NT2/D1 (cell line): ENCODE results near the gene PPP1R26.

Source experiments
- DNase-seq: peaks from one replicate; pipeline ENCODE4 v3.0.0-alpha.2; 2011; ENCODE audit warnings: low read depth, low spot score
- H3K27me3 ChIP-seq: 2 replicates; pipeline ENCODE4 v1.6.0; 2011; ENCODE audit warnings: mild to moderate bottlenecking; ENCODE audit not compliant: insufficient read length, insufficient read depth
- H3K36me3 ChIP-seq: 2 replicates; pipeline ENCODE4 v1.6.1; 2011; ENCODE audit warnings: mild to moderate bottlenecking, low read length, mixed read lengths; ENCODE audit not compliant: insufficient read depth, insufficient read length
- H3K4me1 ChIP-seq: 2 replicates; pipeline ENCODE4 v1.5.1; 2011; ENCODE audit not compliant: insufficient read depth, insufficient read length
- H3K4me3 ChIP-seq: 2 replicates; pipeline ENCODE4 v1.5.1; 2011; ENCODE audit warnings: low read depth; ENCODE audit not compliant: insufficient read length
- H3K9ac ChIP-seq: 2 replicates; pipeline ENCODE4 v1.6.0; 2011; ENCODE audit warnings: low read depth; ENCODE audit not compliant: insufficient read length
- H3K9me3 ChIP-seq: 2 replicates; pipeline ENCODE4 v1.5.1; 2011; ENCODE audit warnings: mild to moderate bottlenecking, low read length; ENCODE audit not compliant: insufficient read depth
- SUZ12 ChIP-seq: IDR thresholded peaks from 2 replicates; pipeline ENCODE4 v1.6.1; 2011; ENCODE audit not compliant: insufficient read length, insufficient read depth; ENCODE audit errors: extremely low read depth
- YY1 ChIP-seq: IDR thresholded peaks from 2 replicates; pipeline ENCODE4 v1.6.1; 2011; ENCODE audit not compliant: insufficient read length, insufficient read depth
- ZNF274 ChIP-seq: IDR thresholded peaks from 2 replicates; pipeline ENCODE4 v1.6.1; 2011; ENCODE audit warnings: mild to moderate bottlenecking, low read depth, low read length

The PPP1R26 gene

DNA sequence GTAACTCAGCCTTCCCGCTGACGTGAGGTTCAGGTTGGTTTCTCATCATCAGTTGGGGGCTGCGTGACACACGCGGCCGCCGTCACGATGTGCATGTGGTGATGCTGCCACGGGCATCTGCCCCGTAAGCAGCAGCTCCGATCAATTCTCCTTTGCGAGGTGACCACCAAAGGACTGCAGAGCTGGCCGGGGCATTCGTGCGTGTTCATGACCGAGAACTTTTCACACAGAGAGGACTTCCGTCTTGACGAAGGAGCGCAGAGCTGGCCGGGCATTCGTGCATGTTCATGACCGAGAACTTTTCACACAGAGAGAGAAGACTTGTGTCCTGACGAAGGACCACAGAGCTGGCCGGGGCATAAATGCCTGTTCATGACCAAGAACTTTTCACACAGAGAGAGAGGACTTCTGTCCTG lies 37.8 kb downstream of the PPP1R26 start:
- TF ChIP-seq YY1 (no peak), SUZ12 (no peak), ZNF274 (no peak)
- Histone ChIP-seq H3K9ac (no peak overlapping the region), H3K4me1 (peaks cover 2% of the 10 kb centered on the region), H3K9me3 (no peaks in the 10 kb centered on the region), H3K36me3 (no peaks in the 10 kb centered on the region), H3K27me3 (no peaks in the 10 kb centered on the region), H3K4me3 (no peak overlapping the region)
- DNase-seq, result no peak

DNA sequence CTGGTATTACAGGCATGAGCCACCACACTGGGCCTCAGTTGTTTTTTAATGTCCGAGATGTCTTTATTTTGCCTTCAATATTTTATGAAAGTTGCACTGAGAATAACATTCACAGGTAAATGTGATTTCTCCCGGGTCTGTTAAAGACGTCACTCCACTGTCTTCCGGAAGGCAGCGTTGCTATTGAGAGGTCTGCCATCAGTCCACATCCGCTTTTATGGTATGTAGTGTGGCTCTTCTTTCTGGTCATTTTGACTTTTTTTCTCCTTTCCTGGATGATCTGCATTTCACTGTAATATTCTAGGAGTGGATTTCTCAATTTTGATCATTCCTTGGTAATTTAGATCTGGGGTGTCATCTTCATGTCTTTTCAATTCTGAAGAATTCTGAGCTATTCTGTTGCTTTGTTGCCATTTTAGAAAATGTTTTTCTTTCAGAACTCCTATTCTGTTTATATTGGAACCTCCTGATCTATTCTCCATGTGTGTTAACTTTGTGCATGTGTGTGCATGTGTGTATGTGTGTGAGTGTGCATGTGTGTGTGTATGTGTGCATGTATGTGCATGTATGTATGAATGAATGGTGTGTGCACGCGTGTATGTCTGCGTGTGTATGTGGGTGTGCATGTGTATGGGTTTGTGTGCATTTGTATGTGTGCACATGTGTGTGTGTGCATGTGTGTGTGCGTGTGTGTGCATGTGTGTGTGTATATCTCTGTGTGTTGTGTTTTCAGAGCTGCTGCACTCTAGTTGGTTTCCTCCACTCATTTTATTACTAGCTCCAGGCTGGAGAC lies 39.8 kb downstream of the PPP1R26 start:
- H3K27me3 ChIP-seq, result no peaks in the 10 kb centered on the region
- H3K4me3 ChIP-seq, result no peak overlapping the region
- H3K9ac ChIP-seq, result no peak overlapping the region
- peaks cover 14% of the 10 kb centered on the region for H3K4me1 ChIP-seq
- no peaks in the 10 kb centered on the region for H3K9me3 ChIP-seq
- no peak for DNase-seq
- TF ChIP-seq SUZ12 (no peak), ZNF274 (no peak), YY1 (no peak)
- no peaks in the 10 kb centered on the region for H3K36me3 ChIP-seq

DNA sequence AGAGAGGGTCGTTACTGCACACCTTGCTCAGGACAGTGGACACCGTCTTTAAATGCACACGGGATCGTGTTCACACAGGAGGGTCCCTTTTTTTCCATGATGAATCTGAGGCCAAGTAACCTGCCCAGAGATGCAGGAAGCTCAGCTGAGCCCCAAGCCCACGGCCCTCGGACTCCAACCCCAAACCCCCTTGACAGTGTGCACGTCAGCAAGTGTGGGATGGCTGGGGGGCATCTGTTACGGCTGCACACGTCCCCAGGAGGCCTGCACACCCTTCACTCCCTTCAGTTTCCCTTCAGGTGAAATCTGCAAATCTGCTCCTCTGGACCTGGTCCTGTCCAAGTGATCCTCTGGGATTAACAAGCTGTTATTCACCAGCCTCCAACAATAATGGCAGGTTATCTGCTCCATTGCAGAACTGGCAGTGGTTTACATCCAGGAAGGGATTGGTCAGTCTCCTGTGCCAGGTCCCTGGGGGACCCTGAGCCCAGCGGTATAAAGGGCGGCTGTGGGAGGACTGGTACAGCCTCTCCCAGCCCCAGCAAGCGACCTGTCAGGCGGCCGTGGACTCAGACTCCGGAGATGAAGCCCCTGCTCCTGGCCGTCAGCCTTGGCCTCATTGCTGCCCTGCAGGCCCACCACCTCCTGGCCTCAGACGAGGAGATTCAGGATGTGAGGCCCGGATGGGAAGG lies 41.5 kb downstream of the PPP1R26 start, which contains the start of gene LCN1:
Gene LCN1, plus strand, starts transcription at position 525 of the 692 bp plus-strand sequence. Its CDS starts 58 bp downstream, at position 583.
- Histone ChIP-seq H3K4me1 (peaks cover 16% of the 10 kb centered on the region), H3K27me3 (no peaks in the 10 kb centered on the region), H3K9ac (no peak within 1 kb of the TSS), H3K36me3 (no peaks in the 10 kb centered on the region), H3K9me3 (no peaks in the 10 kb centered on the region), H3K4me3 (no peak within 1 kb of the TSS)
- DNase-seq, result no peak
- TF ChIP-seq SUZ12 (no peak), YY1 (no peak), ZNF274 (no peak)

- Histone ChIP-seq H3K27me3 (no peaks in the 10 kb centered on the region), H3K4me3 (no peak overlapping the region), H3K36me3 (no peaks in the 10 kb centered on the region), H3K4me1 (peaks cover 18% of the 10 kb centered on the region), H3K9me3 (no peaks in the 10 kb centered on the region), H3K9ac (no peak overlapping the region)
- TF ChIP-seq YY1 (no peak), ZNF274 (no peak), SUZ12 (no peak)
- DNase-seq, result no peak
Observed at GRCh38 chr9:135521608-135522095, 42.1 kb downstream of the PPP1R26 start.

- no peak for DNase-seq
- Histone ChIP-seq H3K9ac (no peak overlapping the region), H3K4me3 (no peak overlapping the region), H3K9me3 (no peaks in the 10 kb centered on the region), H3K27me3 (no peaks in the 10 kb centered on the region), H3K4me1 (peaks cover 25% of the 10 kb centered on the region), H3K36me3 (no peaks in the 10 kb centered on the region)
- TF ChIP-seq SUZ12 (no peak), YY1 (no peak), ZNF274 (no peak)
Observed at GRCh38 chr9:135522137-135522877, 42.7 kb downstream of the PPP1R26 start.

DNA sequence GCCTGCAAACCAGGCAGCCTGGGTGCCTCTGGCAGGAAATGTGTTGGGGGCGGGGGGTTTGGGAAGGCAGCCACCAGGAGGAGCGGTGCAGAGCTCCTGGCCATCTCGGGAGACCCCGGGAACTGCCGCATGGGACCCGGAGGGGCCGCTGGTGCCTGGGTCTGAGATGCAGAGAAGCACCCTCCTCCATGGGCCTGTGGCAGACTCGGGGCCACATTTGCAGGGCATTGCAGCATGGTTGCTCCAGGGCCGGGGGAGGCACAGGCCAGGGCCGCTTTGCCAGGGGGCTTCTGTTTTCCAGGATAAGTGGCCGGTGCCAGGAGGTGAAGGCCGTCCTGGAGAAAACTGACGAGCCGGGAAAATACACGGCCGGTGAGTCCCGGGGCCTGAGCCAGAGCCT lies 43.3 kb downstream of the PPP1R26 start:
- no peaks in the 10 kb centered on the region for H3K27me3 ChIP-seq
- no peaks in the 10 kb centered on the region for H3K9me3 ChIP-seq
- DNase-seq, result no peak
- TF ChIP-seq YY1 (no peak), SUZ12 (no peak), ZNF274 (no peak)
- no peak overlapping the region for H3K4me3 ChIP-seq
- no peaks in the 10 kb centered on the region for H3K36me3 ChIP-seq
- H3K4me1 ChIP-seq, result peaks cover 25% of the 10 kb centered on the region
- no peak overlapping the region for H3K9ac ChIP-seq

- Histone ChIP-seq H3K9ac (no peak overlapping the region), H3K9me3 (no peaks in the 10 kb centered on the region), H3K4me1 (peaks cover 25% of the 10 kb centered on the region), H3K36me3 (no peaks in the 10 kb centered on the region), H3K4me3 (no peak overlapping the region), H3K27me3 (no peaks in the 10 kb centered on the region)
- TF ChIP-seq SUZ12, result no peak
- TF ChIP-seq ZNF274, result no peak
- TF ChIP-seq YY1, result no peak
- no peak for DNase-seq
Observed at GRCh38 chr9:135523521-135524129, 44.0 kb downstream of the PPP1R26 start.
